Measurements from ENCODE around the gene B9D1. TPM values are rescaled to one million over a fixed set of nuclear protein-coding genes. Genes with fewer than 3 reads are reported as not detected.

Gene B9D1
- total RNA-seq, 6 experiments from 2014 or later = 18.0 to 28.9 (median 24.5) TPM

DNA sequence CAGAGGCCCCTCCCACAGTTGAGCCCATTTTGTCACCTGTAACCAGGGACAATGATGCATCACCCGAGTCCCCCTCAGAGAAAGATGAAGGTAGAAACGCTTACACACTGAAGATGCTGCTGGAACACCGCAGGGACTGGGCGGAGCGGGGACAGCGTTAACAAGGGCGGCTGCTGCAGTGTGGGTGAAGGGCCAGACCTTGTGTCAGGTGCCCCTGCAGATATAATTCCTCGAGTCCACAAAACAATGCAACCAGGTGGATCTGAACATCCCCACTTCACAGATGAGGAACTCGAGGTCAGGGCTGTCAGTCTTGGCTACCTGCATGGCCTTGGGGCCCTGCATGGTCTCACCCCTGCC, 9.5 kb upstream of the B9D1 start:
- no peak for DNase-seq
- H3K27ac Mint-ChIP-seq = no peak overlapping the region
- H3K27me3 Mint-ChIP-seq (ENCODE audit: insufficient read depth) = no peaks in the 10 kb centered on the region; the same call in 1 of the 2 replicates
- H3K36me3 Mint-ChIP-seq (ENCODE audit: low read depth) = no peaks in the 10 kb centered on the region
- peaks cover 29% of the 10 kb centered on the region for H3K4me1 Mint-ChIP-seq (ENCODE audit: low read depth)
- H3K9me3 Mint-ChIP-seq = no peaks in the 10 kb centered on the region
- TF ChIP-seq, protein P1, sequence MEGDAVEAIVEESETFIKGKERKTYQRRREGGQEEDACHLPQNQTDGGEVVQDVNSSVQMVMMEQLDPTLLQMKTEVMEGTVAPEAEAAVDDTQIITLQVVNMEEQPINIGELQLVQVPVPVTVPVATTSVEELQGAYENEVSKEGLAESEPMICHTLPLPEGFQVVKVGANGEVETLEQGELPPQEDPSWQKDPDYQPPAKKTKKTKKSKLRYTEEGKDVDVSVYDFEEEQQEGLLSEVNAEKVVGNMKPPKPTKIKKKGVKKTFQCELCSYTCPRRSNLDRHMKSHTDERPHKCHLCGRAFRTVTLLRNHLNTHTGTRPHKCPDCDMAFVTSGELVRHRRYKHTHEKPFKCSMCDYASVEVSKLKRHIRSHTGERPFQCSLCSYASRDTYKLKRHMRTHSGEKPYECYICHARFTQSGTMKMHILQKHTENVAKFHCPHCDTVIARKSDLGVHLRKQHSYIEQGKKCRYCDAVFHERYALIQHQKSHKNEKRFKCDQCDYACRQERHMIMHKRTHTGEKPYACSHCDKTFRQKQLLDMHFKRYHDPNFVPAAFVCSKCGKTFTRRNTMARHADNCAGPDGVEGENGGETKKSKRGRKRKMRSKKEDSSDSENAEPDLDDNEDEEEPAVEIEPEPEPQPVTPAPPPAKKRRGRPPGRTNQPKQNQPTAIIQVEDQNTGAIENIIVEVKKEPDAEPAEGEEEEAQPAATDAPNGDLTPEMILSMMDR (IDR thresholded peaks at IDR 0.05) = no peak
- H3K4me3 Mint-ChIP-seq = no peak overlapping the region

DNA sequence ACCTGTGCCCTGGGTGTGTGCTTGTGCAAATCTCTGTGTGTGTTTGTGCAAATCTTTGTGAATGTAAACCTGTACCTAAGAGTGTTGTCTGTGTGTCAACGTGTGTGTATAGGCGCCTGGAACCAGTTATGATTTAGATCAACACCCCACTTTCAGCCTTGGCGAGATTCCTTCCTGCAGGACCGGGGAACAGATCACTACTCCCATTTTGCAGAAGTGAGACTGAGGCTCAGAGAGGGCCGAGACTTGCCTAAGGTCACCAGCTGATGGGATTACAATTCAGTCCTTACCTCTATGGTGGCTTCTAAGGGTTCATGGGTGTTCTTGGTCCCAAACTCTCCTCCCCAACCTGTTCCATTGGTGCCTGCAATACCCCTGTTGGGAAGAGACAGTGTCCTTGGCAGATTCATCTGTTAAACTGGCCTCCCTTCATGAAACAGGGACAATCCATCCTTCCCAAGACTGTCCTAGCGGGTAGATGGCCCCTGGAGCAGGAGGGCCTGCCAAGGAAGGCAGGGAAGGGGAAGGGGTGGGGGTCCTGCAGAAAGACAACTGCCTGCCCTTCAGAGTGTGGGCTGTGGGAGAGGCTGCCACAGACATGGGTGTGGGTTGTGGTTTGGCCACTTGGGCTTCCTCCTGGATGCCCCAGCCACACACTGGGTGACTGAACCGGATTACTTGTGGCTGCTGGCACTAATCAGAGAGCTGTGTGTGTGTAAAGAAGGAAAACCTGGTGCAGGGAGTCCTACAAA, 8.9 kb upstream of the B9D1 start:
- Mint-ChIP-seq H3K4me3 (no peak overlapping the region), H3K9me3 (no peaks in the 10 kb centered on the region), H3K4me1 (ENCODE audit: low read depth) (peaks cover 24% of the 10 kb centered on the region), H3K27ac (no peak overlapping the region), H3K36me3 (ENCODE audit: low read depth) (no peaks in the 10 kb centered on the region), H3K27me3 (ENCODE audit: insufficient read depth) (no peaks in the 10 kb centered on the region; the same call in 1 of the 2 replicates)
- TF ChIP-seq, protein P1 (IDR thresholded peaks at IDR 0.05) = no peak
- DNase-seq = no peak

GRCh38 chr17:19370493-19370960, 8.0 kb upstream of the B9D1 start:
- peaks cover under 1% of the 10 kb centered on the region for H3K27me3 Mint-ChIP-seq (ENCODE audit: insufficient read depth)
- H3K4me1 Mint-ChIP-seq (ENCODE audit: low read depth) = peaks cover 24% of the 10 kb centered on the region
- H3K36me3 Mint-ChIP-seq (ENCODE audit: low read depth) = no peaks in the 10 kb centered on the region
- no peak overlapping the region for H3K4me3 Mint-ChIP-seq
- DNase-seq = no peak
- H3K9me3 Mint-ChIP-seq = no peaks in the 10 kb centered on the region
- TF ChIP-seq, protein P1 (IDR thresholded peaks at IDR 0.05) = no peak
- H3K27ac Mint-ChIP-seq = no peak overlapping the region

DNA sequence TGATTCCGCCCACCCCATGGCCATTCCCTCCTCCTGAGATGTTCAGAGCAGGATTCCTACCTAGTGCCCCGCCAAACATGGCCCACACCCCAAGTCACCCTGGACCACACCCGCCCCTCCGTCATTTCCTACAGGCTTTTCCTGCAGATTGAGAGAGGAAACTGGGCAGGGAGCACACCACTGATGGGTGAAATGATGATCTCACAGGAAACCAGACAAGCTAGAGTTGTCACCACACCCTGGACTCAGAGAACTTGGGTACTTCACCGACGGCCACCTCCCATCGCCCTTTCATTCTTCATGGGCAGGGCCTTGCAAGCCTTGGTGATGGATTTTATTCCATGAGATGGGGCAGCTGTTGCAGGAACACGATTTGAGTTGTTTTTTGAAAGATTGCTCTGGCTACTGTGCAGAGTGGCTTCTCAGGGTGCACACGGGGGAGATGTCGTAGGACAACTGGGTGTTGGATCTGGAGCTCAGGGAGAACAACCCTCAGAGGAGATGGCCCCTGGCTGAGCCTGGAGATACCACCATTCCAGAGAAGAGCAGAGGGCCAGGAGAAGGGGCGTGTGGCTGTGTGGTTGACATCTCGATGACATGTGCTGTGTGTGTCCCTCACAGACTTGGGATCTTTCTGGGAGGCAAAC, 7.4 kb upstream of the B9D1 start:
- no peak overlapping the region for H3K4me3 Mint-ChIP-seq
- no peak overlapping the region for H3K27ac Mint-ChIP-seq
- peaks cover 24% of the 10 kb centered on the region for H3K4me1 Mint-ChIP-seq (ENCODE audit: low read depth)
- H3K9me3 Mint-ChIP-seq = no peaks in the 10 kb centered on the region
- TF ChIP-seq, protein P1 (IDR thresholded peaks at IDR 0.05) = no peak
- H3K27me3 Mint-ChIP-seq (ENCODE audit: insufficient read depth) = peaks cover 1% of the 10 kb centered on the region
- H3K36me3 Mint-ChIP-seq (ENCODE audit: low read depth) = no peaks in the 10 kb centered on the region
- no peak for DNase-seq

- no peaks in the 10 kb centered on the region for H3K36me3 Mint-ChIP-seq (ENCODE audit: low read depth)
- H3K9me3 Mint-ChIP-seq = no peaks in the 10 kb centered on the region
- no peak overlapping the region for H3K27ac Mint-ChIP-seq
- TF ChIP-seq, protein P1 (IDR thresholded peaks at IDR 0.05) = no peak
- no peak overlapping the region for H3K4me3 Mint-ChIP-seq
- peaks cover 24% of the 10 kb centered on the region for H3K4me1 Mint-ChIP-seq (ENCODE audit: low read depth)
- peaks cover 1% of the 10 kb centered on the region for H3K27me3 Mint-ChIP-seq (ENCODE audit: insufficient read depth)
- DNase-seq = no peak
Observed at GRCh38 chr17:19369107-19369778, 6.7 kb upstream of the B9D1 start.

Data from HFFc6 (cell line).